ENCODE results near the gene VSNL1.

The VSNL1 gene

DNA sequence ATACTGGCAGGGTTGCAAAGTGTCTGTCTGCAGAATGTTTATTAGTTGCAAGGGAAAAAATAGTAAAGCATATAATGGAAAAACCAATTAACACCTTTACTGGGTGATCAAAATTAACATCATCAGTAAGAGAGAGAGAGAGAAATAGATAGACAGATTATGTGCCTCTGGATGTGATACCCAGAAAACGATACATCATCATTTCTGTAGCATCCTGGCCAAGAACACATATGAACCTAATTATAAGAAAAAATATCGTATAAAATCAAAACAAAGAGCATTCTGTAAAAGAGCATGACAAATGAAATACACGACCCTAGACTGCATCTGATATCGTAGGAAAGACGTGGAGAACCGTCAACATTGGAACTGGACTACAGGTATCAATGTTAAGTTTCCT, 148.5 kb downstream of the VSNL1 start:
- DNase-seq (ENCODE audit: low read depth in 2 of 3, low spot score in 2 of 3), result no peak

DNA sequence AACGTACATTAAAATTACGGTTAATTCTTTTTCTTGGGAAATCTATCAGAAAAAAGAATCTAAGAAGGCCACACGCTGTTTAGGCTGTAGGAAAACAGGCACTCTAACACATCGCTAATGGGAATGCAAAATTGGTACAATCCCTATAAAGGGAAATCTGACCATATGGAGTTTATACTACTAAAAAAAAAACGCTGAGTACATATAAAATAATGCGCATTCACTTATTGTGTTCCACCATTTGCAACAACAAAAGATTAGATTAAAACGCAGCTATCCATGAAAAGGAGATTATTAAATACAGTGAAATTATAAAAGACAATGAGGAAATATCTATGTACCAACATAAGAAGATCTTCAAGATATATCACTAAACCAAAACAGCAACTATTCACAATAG, 150.3 kb downstream of the VSNL1 start:
- DNase-seq (ENCODE audit: low read depth in 2 of 3, low spot score in 2 of 3), result no peak
